Cardiac ventricle fibroblast (primary cell): ENCODE measurements around the gene LAIR2. TPM values are rescaled to one million over a fixed set of nuclear protein-coding genes. Genes with fewer than 3 reads are reported as not detected.

Experiments used
- total RNA-seq: library from RNA; depleted of rRNA; stranded (reverse); fragments of >200 nt; gene quantifications from 2 replicates; pipeline ENCODE4 v1.2.3, GENCODE V29; 2015

LAIR2 gene
- total RNA-seq, result not detected in 2 replicates

GRCh38 chr19:54502518-54503048 lies at the start of gene LAIR2:
Gene LAIR2 (plus strand): TSS chr19:54502831. CDS start chr19:54502919, 88 bp downstream.

GRCh38 chr19:54463531-54464043 lies 39.0 kb upstream of the LAIR2 start, which contains the start of gene LENG9:
Gene LENG9 (minus strand): TSS chr19:54463778. CDS start chr19:54463526, 252 bp downstream.

GRCh38 chr19:54473071-54473891 lies 29.4 kb upstream of the LAIR2 start, which contains the start of gene CDC42EP5:
Gene CDC42EP5 (minus strand): TSS chr19:54473296. CDS start chr19:54465547, 7,749 bp downstream.

Other genes starting within 250 kb of the LAIR2 start
- gene LILRB5, start 245.6 kb upstream of the LAIR2 start, total RNA-seq, result not detected in 2 replicates
- gene LILRB2, start 221.7 kb upstream of the LAIR2 start, total RNA-seq, result not detected in 2 replicates
- gene LILRA5, start 189.7 kb upstream of the LAIR2 start, total RNA-seq, result not detected in 2 replicates
- gene LILRA4, start 163.7 kb upstream of the LAIR2 start, total RNA-seq, result not detected in 2 replicates
- not detected in 2 replicates for gene LAIR1, start 137.9 kb upstream of the LAIR2 start, total RNA-seq
- not detected in 2 replicates for gene TTYH1, start 87.4 kb upstream of the LAIR2 start, total RNA-seq
- gene LENG8, start 53.6 kb upstream of the LAIR2 start, total RNA-seq, result 25.3 and 30.3 TPM in 2 replicates
- 8.3 and 9.4 TPM in 2 replicates for gene LENG9, start 39.1 kb upstream of the LAIR2 start, total RNA-seq
- 75.9 and 77.8 TPM in 2 replicates for gene CDC42EP5, start 29.5 kb upstream of the LAIR2 start, total RNA-seq
- not detected in 2 replicates for gene LILRA2, start 71.0 kb downstream of the LAIR2 start, total RNA-seq
- gene LILRA1, start 90.8 kb downstream of the LAIR2 start, total RNA-seq, result not detected in 2 replicates
- not detected in 2 replicates for gene LILRB1, start 127.7 kb downstream of the LAIR2 start, total RNA-seq
- gene LILRB4, start 160.2 kb downstream of the LAIR2 start, total RNA-seq, result not detected in 2 replicates
- not detected in 2 replicates for gene KIR3DL3, start 221.6 kb downstream of the LAIR2 start, total RNA-seq
- gene KIR2DL3, start 235.7 kb downstream of the LAIR2 start, total RNA-seq, result not detected in 2 replicates